ENCODE data around the gene KDM4C.

Gene KDM4C

GRCh38 chr9:6904371-6904770 is 146.6 kb downstream of the KDM4C start:
- no peak for DNase-seq (ENCODE audit: low read depth)

- DNase-seq (ENCODE audit: low read depth): no peak
Measured at GRCh38 chr9:6905850-6906375, 148.1 kb downstream of the KDM4C start.

DNA sequence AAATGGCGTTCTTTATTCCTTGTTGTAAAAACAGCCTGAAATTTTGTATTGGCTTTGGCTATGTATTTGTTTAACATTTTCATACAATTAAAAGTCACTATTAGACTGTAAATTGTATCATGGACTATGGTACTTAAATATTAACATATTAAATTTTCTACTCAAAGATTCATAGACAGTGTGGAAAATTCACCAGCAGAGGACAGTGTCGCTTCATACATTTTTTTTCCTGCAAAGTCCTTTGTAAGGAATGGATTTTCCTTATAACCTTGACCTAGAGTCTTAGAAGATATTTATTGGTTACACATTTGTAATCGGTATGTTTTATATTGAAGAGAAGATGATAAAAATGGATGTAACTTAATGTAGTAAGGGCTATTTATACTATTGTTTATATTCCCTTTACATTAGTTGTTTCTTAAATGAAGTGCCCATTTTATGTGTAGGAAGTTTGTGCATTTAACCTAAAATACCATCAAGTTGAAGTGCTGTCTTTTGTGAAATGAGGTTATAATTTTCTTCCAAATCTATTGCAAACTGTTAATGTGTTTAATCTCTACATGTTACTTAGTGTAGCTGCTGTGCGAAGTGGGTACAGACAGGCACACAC is 150.1 kb downstream of the KDM4C start:
- DNase-seq (ENCODE audit: low read depth): no peak

DNA sequence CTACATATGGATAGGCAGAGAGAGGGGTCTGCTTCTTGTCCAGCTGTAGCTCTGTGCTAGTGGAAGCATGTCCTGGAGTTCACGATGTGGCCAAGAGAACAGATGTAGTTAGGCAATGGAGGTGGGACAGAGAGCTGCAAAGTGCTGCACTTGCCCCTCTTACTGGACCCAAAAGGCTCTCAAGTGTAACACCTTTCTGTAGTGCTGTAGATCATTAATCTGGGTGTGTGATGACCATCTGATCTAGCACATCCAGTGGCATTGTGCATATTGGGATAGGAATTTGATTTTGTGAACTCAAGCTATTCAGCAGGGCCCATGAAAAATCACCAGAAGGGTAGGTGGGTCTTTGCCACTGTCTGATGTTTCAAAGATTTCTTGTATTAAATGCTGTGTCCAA is 151.4 kb downstream of the KDM4C start:
- DNase-seq (ENCODE audit: low read depth): no peak

GRCh38 chr9:6910032-6910431 is 152.3 kb downstream of the KDM4C start:
- no peak for DNase-seq (ENCODE audit: low read depth)

DNA sequence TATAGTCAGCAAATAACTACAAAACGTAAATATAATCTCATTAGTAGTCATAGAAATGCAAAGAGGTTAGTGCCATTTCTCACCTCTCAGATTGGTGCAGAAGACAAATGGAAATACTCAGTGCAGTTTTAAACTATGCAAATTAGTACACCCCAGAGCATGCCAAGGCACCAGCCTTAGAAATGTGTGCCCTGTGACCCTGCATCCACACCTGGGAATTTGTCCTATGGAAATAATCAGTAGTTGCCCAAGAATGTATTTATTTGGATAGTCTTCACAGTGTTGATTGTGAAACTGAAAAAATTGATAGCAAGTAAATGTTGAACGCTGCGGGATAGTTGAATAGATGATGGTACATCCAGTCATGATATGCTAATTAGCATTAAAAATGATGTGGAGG is 152.7 kb downstream of the KDM4C start:
- no peak for DNase-seq (ENCODE audit: low read depth)

GRCh38 chr9:6911901-6912638 is 154.3 kb downstream of the KDM4C start:
- DNase-seq (ENCODE audit: low read depth): no peak

DNA sequence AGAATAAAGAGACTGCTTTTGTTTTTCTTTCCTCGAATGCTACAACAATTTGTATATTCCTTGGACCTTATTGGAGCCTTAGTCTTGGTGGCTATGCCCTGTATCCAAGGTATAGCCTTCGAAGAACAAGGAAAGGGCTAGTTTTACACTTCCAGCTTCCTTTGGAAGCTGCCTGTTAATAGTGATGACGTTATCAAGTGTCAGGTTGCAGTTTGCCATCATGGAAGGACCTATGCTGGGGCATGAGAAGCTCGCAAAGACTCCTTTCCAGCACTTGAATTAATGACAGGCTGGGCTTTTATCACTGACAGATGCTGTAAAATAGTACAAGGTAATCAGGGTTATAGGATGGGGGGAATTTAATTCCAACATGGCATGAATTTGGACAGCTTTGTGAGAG is 157.9 kb downstream of the KDM4C start:
- DNase-seq (ENCODE audit: low read depth): no peak

- no peak for DNase-seq (ENCODE audit: low read depth)
Measured at GRCh38 chr9:6917162-6917561, 159.4 kb downstream of the KDM4C start.

GRCh38 chr9:6920041-6920440 is 162.3 kb downstream of the KDM4C start:
- DNase-seq (ENCODE audit: low read depth): no peak

DNA sequence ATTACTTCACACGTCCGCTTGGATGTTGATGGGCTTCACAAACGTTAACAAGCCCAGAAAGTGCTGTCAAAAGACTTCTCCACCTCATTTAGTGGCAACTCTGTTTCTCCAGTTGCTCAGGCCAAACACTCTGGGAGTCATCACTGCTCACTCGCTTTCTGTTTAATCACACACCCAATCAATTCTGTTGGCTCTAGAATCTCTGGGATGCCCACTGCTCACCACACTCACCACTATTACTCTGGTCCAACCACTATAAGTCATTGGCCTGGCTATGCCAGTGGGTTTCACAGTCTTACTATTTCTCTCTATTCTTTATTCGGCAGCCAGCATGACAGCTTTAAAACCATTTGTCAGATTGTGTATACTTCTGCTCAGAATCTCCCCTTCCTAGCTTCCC is 163.5 kb downstream of the KDM4C start:
- DNase-seq (ENCODE audit: low read depth): no peak

GRCh38 chr9:6922124-6922676 is 164.4 kb downstream of the KDM4C start:
- DNase-seq (ENCODE audit: low read depth): no peak

DNA sequence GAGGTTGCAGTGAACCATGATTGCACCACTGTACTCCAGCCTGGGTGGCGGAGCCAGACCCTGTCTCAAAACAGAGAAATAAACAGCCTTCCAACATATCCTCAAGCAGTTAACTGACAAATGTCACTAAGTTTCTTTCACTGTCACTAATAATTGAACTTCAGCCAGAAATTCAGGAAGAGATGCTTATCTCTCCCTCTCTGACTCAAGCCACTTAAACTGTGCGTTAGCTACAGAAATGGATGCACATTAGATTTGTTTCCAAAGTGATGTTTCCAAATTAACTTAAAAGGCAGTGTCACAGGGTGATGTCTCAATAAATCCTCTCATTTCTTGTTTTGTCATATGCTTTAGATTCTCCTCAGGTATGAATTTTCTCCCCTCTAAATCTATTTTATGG is 164.9 kb downstream of the KDM4C start:
- DNase-seq (ENCODE audit: low read depth): no peak

DNA sequence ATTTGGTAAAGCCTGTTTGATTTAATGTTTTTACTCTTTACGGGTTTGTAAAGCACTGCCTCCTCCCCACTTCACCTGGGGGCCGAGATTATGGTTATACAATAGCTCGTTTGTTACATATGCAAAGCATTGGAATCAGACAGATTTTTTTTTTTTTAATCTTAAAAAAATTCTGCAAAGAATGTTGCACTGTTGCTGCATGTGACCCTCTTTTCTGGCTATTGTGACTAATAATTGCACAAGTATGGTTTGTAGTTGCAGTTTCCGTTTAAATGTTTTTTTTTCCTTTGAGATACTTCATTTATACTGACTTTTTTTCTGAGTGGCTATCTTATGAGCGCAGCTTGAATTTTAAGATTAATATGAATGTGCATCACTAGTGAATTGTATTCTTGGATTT is 165.3 kb downstream of the KDM4C start:
- DNase-seq (ENCODE audit: low read depth): no peak

GRCh38 chr9:6924149-6924548 is 166.4 kb downstream of the KDM4C start:
- DNase-seq (ENCODE audit: low read depth): no peak

DNA sequence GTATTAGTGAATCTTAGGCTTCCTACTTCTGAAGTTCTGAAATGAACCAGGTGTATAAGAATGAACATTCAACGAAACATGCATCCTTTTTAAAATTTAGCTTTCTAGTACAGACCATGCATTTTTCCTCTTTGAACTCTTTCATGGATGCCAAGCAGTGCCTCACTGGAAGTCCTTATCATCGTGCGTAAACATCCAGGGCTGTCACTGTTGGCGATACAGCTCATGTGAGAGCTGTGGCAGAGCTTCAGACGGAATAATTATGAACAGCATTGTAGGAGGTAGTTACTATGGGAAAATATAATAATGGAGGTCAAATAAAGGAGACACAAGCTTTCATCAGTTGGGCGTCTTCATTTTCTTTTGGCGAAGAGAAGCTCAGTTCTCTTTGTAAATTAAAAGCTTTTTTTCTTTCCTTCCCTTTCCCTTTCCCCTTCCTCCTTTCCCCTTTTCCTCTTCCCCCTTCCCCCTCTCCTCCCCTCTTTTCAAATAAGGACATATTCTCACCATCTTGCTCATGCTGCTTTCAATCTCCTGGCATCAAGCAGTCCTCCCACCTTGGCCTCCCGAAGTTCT is 167.3 kb downstream of the KDM4C start:
- no peak for DNase-seq (ENCODE audit: low read depth)

DNA sequence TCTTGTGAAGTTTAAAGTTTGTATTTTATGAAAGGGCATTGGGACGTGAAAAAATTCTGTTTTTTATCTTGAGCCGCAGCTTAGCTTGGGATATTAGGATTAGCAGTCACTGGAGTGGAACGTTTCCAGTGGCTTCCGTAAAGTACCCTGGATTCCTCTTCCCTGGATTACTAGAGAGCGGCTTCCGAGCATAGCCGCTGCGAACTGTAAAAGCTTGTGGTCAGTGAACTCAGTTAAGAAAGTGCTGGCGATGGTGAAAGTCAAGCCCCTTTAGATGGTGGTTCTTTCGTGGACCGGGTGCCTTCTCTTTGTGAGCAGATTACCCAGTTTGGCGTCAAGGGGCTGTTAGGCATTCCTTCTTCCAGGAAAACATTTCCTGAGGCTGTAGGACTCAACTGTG is 168.1 kb downstream of the KDM4C start:
- no peak for DNase-seq (ENCODE audit: low read depth)

DNA sequence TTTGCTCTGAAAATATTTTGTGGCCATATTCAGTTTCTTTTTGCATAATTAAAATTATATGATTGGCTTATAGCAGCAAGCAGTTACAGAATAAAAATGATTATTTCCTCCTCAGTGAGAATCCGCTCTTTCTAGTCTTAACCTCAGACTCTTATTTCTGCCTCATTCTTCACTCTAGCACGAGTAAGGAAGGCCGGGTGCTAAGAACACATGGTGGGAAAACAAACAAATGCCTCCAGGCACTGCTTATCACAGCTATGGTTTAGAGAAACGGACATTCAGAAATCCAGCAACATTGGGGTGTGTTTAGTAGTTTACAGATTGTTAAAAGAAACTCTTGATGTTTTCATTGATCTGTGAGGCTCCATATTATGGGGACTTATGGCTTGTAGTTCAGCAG is 168.7 kb downstream of the KDM4C start:
- DNase-seq (ENCODE audit: low read depth): no peak

GRCh38 chr9:6927838-6928237 is 170.1 kb downstream of the KDM4C start:
- no peak for DNase-seq (ENCODE audit: low read depth)

DNA sequence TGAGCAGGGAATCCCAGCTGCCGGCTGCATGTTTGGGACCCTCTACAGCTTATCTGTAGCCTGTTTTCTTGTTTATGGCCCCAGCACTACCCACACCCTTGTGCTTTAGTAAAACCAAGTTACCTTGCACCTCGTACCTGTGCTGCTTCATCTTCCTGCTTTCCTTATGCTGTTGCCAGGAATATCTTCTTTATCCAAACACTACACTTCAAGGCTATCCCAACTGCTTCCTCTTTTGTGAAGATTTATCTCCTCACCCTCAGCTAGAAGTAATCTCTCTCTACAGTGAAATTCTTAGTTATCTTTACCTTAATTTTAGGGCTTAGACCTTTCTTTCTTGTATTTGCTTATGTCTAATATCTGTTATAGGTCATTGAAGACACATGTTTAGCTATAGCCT is 171.1 kb downstream of the KDM4C start:
- no peak for DNase-seq (ENCODE audit: low read depth)

- no peak for DNase-seq (ENCODE audit: low read depth)
Measured at GRCh38 chr9:6929441-6930215, 171.9 kb downstream of the KDM4C start.

- no peak for DNase-seq (ENCODE audit: low read depth)
Measured at GRCh38 chr9:6930827-6931226, 173.1 kb downstream of the KDM4C start.

Measured in GM04504 (cell line).